Measurements from ENCODE around the gene PRM2. TPM values are rescaled to one million over a fixed set of nuclear protein-coding genes. Genes with fewer than 3 reads are reported as not detected.

Gene PRM2
- total RNA-seq, 1 experiment from 2014 or later, result not detected

- no peak overlapping the region for H2BK15ac ChIP-seq (ENCODE audit: low read depth, low read length)
- H4K91ac ChIP-seq (ENCODE audit: insufficient read length, low read depth, low read length), result no peak overlapping the region
- no CpG with 5 or more reads among the region's 10 CpGs for WGBS (ENCODE audit: extremely low coverage, insufficient read length, low lambda C conversion rate)
- no peaks in the 10 kb centered on the region for H4K20me1 ChIP-seq (ENCODE audit: control insufficient read depth, insufficient read depth, insufficient read length)
- no peak overlapping the region for H3K9ac ChIP-seq (ENCODE audit: extremely low read depth, insufficient read length, low read length)
- no peak overlapping the region for H4K5ac ChIP-seq (ENCODE audit: insufficient read length, low read depth, low read length)
- H3K4me1 ChIP-seq (ENCODE audit: insufficient read depth, low read length), result no peaks in the 10 kb centered on the region
- no peak overlapping the region for H3K27ac ChIP-seq (ENCODE audit: insufficient read length, low read depth, low read length)
- peaks cover under 1% of the 10 kb centered on the region; the same call in 1 of the 2 replicates for H3K27me3 Mint-ChIP-seq (ENCODE audit: low read depth)
- no peak overlapping the region for H3K4ac ChIP-seq (ENCODE audit: low read depth, low read length)
- no peak overlapping the region for H2BK20ac ChIP-seq (ENCODE audit: low read depth, low read length, poor library complexity, severe bottlenecking)
- H3K9me3 Mint-ChIP-seq, result no peaks in the 10 kb centered on the region
- no peak overlapping the region for H3K14ac ChIP-seq (ENCODE audit: insufficient read depth, low read length)
- no peak overlapping the region; a peak in 1 of 5 replicates for H3K4me3 Mint-ChIP-seq
- TF ChIP-seq CTCF (conservative IDR thresholded peaks at IDR 0.05), result no peak
- H2BK120ac ChIP-seq (ENCODE audit: low read depth, low read length, poor library complexity, severe bottlenecking), result no peak overlapping the region
- no peak overlapping the region for H3K56ac ChIP-seq (ENCODE audit: insufficient read length, low read depth, low read length)
- H2BK12ac ChIP-seq (ENCODE audit: insufficient read length, low read depth, low read length), result no peak overlapping the region
- no peak overlapping the region for H3K4me2 ChIP-seq (ENCODE audit: insufficient read depth, insufficient read length, low read length)
- H2AK5ac ChIP-seq (ENCODE audit: insufficient read length, low read length), result no peak overlapping the region
- peaks cover 4 to 5% of the 10 kb centered on the region in 2 experiments; a peak in 2 of 4 replicates for H3K4me1 Mint-ChIP-seq
- no peaks in the 10 kb centered on the region for H3K36me3 Mint-ChIP-seq (ENCODE audit: insufficient read depth in 1 of 3, low read depth in 3 of 3)
- H3K27ac Mint-ChIP-seq, result peak overlapping the region in 1 of 3 experiments; percentile 55; a peak in 4 of 7 replicates
- no peak overlapping the region for H4K8ac ChIP-seq (replicated peaks; ENCODE audit: insufficient read length, low read depth, low read length)
- H3K18ac ChIP-seq (ENCODE audit: insufficient read length, low read depth, low read length), result no peak overlapping the region
- H3K79me1 ChIP-seq (ENCODE audit: insufficient read depth, low read depth, low read length, poor library complexity, severe bottlenecking), result no peaks in the 10 kb centered on the region
- H3K79me2 ChIP-seq (ENCODE audit: insufficient read depth, low read length), result no peaks in the 10 kb centered on the region
- H3K27me3 ChIP-seq (ENCODE audit: insufficient read depth, low read length), result no peaks in the 10 kb centered on the region
- H3K23me2 ChIP-seq (ENCODE audit: insufficient read length, low read depth, low read length, poor library complexity, severe bottlenecking), result no peaks in the 10 kb centered on the region
- H3K23ac ChIP-seq (ENCODE audit: insufficient read length, low read depth, low read length), result no peak overlapping the region
- DNase-seq, result no peak
- H3T11ph ChIP-seq (ENCODE audit: low read length), result no peak overlapping the region
- H2AFZ ChIP-seq (ENCODE audit: low read length), result no peak overlapping the region
- no peaks in the 10 kb centered on the region for H3K9me3 ChIP-seq (ENCODE audit: control insufficient read depth, low read depth, low read length)
- H2BK5ac ChIP-seq (ENCODE audit: insufficient read length, low read length), result no peak overlapping the region
Measured at GRCh38 chr16:11239644-11240632, 36.3 kb downstream of the PRM2 start.

All from H9 (cell line).